Glomerular visceral epithelial cell (primary cell): ENCODE measurements around the gene ITSN1.
"Not testable (repeated sequence)": the region's sequence is repeated elsewhere in the genome, so short reads cannot be mapped to it uniquely, and the experiment has no call there.

Experiments
- DNase-seq: peaks from one replicate; pipeline ENCODE4 v3.0.0-alpha.2; 2016; ENCODE audit errors: extremely low spot score

ITSN1 gene

DNA sequence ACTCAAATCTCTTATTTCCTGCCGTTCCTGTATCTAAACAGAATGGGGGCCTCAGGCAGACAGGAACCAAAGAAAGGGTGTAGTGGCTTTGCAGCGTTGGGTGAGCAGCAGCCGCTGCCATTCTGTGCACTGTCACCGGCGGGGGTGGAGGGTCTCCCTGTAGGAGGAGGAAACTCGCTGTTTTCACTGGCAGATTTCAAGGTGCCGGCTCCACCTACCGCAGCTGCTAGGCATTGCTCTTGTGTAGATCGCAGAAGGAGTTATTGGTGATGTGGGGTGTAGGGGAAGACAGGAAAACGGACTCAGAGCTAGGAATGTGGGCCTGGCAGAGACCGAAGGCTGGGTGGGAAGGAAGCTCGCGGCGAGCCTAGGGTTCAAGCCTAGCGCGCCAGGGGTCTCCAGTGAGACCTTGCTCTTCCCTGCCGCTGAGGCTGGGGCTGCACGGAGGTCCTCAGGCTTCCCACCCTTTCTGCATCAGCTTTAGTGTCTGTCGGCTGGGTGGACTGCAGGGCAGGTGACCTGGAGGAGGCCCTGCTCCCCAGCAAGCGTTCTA, 252.5 kb downstream of the ITSN1 start:
- peak; percentile 88 for DNase-seq

DNA sequence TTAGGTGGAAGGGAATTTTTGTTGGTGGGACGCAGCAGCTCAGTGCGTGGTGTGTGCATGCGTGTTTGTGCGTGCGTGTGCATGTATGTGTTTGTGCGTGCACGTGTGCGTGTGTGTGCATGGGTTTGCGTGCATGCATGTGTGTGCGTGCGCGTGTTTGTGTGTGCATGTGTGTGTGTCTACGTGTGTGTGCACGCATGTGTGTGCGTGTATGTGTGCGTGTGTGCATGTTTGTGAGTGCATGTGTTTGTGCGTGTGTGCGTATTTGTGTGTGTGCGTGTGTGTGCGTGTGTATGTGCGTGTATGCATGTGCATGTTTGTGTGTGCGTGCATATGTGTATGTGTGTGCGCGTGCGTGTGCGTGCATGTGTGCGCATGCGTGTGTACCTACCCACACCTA, 253.1 kb downstream of the ITSN1 start:
- DNase-seq = no peak

DNA sequence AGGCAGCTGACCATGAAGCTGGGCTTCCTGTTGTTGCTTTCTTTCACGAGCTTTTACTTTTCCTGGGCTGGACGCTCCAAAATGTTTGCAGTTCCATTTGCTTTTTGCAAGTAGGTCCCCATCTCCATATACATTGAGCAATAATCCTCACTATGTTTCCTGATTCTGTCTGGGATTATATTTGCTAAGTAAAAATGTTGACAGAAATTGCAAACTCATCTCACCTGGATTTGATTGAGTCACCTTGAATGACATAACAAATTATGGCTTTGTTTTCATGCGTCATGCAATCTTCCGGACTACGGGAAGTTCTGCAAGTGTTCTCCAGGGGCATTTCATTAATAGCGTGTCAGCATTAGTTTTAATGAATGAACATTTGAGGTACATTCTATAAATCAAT, 254.4 kb downstream of the ITSN1 start:
- DNase-seq = no peak

DNA sequence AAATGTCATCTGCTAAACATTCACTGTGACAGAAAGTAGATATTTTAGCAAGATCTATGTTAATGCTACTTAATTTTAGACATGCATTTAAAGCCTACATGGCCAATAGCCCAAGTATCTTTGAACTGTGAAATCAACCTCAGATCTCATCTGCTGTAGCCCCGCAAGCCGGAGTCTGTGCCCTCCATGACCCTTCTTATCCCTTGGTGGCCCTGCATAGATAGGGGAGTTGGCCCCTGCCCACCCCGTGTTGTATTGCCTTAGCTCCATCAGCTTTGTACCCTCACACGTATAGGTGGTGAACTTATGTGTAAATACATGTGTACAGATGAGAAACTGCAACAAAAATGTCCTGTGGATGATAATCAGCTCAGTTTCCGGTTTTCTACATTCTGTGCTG, 254.8 kb downstream of the ITSN1 start:
- DNase-seq = no peak

DNA sequence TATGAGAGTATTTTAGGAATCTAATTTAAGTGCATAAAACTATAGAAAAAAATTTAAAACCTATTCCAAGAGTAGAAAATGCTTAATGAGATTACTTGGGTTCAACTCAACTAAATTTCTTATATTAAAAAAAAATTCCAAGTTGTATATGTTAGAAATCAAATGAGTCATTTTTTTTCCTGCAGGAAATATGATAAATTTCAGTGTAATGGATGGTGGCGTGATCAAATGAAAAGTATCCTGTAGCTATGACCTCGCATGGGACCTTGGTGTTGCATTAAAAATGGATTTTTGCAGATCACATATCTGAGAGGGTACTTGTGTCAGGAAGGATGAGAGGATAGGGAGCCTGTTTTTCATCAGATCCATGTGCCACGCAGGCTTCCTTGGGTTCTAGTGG, 255.4 kb downstream of the ITSN1 start:
- no peak for DNase-seq

DNA sequence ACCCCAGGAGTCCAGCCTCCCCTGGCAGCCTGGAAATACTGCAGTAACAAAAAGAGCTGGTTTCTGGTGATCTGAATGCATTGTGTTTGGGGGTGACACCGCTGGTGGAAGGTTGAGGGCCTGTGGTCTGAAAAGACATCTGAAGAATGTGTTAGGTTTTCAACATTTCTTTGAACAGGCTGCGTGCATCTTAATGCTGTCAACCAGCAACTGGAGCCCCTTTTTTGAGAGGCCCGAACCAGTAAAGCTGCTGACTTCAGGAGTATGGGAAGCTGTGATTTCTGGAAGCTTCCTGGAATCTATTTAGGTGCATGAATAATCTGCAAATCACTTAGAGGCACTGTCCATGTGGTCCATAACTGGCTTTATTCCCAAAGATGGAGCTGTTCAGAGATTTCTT, 256.3 kb downstream of the ITSN1 start:
- no peak for DNase-seq

DNA sequence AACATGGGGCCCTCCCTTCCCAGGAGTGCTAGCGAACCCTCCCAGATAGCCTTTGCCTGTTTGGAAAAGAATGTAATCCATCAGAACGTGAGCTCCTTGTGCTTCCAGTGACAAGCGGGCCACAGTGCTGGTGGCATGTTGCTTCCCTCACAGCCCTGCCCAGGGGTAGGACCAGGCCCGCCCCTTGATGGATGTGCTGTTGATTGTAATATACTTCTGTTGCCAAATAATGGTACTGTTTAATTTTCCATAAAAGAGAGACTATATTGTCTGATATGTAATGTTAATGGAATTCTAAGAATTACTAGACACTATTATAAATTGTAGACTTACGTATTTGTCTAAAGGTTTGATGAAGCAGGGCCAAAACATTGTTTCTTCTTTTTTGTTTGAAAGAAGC, 256.9 kb downstream of the ITSN1 start:
- DNase-seq = no peak

DNA sequence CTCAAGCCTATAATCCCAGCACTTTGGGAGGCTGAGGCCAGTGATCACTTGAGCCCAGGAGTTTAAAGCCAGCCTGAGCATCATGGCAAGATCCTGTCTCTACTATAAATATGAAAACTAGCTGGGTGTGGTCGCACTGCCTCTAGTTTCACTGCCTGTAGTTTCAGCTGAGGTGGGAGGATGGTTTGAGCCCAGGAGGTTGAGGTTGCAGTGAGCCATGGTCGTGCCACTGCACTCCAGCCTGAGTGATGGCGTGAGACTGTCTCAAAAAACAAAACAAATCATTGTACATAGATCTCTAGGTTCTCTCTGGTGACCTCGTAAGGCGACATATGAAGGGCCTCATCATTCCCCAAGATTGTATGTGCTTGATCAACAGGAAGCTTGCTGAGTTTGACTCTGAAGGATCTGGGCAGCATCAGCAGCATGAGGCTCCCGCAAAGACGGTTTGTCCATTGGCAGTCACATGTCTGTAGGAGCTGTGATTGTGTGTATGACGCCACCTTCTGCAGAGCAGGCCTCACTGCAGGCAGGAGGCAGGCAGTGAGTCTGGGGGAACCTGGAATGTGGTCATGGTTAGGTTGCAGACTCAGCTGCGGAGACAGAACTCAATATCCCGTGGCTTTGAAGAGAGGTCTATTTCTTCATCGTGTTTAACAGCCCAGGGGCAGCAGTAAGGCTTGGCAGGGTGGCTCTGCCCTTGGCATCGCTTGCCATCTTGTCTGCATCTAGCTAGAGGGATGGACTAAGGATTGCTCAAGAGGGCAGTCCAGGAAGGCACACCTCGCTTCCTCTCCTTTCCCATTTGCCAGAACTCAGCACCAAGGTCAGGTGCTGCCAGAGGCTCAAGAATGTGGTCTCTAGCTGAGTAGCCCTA, 259.3 kb downstream of the ITSN1 start:
- peak; percentile 37 for DNase-seq

DNA sequence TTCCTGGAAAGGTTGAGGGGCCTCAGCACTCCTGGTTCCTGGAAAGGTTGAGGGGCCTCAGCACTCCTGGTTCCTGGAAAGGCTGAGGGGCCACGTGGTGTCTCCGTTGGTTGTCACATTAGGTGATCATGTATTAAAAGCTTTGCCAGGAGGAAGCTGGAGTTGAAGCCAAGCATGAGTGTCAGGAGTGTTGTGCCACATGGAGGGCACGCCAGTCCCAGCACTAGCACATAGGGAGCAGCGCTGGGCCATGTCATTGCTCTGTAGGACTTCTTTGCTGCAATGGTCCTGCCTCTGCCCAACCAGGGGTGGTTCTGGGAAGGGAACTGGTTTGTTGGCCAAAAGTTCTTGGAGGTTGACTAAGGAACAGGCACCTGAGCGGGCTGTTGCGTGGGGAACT, 260.0 kb downstream of the ITSN1 start:
- no peak for DNase-seq

DNA sequence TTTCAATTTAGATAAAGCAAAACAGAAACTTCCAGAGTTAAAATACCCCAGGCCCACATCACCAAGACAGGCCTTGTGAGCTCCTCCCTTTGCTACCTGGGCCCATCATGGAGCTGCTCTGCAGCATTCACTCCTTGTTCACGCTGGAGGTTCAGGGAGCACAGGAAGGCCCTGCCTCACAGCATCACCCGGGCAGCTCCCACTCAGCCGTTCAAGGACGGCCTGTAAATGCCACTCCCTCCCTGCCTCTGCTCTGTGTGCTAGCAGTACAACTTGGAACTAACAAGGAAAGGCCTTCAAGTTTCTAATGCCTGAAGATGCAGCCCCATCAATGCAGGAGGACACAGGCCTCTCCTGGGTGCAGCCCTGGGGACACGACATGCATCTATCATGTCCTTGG, 261.7 kb downstream of the ITSN1 start:
- DNase-seq = no peak

DNA sequence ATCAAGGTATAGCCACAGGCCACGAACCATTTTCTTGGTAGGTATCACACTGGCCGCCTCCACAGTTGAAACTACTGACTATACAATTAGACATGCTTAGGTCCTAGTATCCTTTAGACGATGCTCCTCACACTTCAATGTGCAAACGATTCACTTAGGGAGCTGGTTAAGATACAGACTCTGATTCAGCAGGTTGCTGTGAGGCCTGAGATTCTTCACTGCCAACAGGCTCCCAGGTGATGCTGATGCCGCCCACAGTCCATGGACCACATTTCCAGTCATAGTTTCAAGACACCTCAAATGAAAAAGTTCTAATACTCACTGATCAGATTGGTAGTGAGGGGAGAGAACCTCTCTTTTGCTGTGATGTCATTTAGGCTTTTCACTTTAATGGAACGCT, 266.5 kb downstream of the ITSN1 start:
- no peak for DNase-seq

DNA sequence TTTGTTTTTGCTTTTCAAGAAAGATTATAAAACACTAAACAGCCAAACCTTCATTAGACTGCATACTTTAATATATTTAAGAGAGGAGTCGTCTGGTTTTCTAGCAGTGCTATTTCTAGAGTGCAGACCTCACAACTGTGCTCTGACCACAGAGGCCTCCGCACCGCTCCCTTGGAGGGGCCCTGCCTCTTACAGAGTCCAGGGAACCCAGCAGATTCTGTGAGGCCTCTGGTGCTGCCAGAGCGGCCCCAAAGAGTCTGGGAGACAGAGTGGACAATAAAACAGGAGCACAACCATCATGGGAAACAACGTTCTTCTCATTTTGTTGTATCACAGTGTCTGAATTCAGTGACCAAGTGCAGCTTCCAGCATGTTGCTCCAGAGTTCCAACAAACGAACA, 267.5 kb downstream of the ITSN1 start:
- DNase-seq = no peak

DNA sequence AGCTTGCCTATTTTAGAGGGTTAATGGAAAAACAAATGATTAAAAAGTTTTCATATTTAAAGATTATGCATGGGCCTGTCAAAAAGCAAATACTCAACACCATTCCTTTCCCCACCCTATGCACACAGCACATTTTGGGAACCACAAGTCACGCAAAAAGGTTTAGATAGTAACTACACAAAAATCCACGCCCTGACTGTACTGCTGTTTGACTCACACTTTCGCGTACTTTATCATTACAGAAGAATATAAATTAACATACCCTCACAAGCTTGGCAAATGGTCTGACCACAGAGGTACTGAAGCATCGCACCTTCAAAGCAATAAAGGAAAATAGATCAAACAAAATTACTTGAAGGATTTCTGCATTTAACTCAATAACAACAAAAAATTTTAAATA, 271.9 kb downstream of the ITSN1 start:
- no peak for DNase-seq

DNA sequence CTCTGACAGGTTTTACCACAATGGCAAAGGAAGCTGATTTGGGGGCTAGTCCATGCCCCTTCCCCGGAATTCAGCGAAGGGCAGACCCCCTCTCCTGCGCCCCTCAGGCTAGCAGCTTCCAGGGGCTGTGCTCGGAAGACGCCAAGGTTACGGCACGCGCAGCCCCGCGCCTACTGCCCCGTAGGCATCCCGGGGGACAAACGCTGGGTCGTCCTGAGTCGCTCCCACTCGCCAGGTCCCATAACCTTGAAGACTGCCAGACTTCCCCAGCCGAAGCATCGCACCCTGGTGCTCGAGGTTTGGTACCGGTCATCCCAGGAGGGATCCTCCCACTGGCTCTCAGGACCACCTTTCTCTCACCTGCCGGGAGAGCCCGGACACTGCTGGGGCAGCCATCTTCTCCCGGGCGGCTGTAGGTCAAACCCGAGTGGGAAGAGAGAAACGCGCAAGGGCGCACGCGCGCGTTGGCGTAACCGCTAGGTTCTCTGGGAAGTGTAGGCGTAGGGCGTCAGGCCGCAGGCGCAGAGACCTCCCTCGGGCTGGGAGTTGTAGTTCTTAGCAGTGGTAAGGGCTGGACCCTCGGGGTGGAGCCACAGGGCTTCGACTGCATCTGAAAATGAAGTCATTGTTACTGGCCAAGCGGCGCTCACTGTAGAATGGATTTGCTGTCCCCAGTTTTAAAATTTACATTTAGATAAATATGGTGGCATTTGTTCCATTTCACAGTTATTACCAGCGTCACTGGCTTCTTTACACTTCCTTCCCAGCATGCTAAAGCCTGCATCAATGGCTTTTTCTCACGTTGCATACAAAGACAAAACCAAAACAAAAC, 273.3 kb downstream of the ITSN1 start, which contains the start of gene ATP5PO:
Gene ATP5PO, minus strand, starts transcription at position 437 of the 832 bp plus-strand sequence. Its CDS starts 41 bp downstream, at position 396.
- DNase-seq = peak; percentile 97

DNA sequence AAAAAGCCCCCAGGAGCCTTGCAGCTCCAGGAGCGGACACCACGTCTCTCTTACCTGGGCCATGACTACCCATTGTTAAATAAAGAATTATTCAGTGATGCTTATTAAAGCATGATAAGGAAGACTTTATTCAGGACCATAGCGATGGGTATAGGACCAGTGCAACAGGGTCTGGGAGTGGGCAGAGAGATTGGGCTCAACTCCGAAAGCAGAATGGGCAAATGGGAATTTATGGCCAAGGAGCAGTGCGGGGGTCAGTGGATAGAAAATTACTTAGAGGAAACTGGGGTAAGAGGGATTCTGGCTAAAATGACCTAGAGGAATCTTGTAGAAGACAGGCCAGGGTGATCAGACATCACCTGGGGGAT, 273.9 kb downstream of the ITSN1 start:
- no peak for DNase-seq

DNA sequence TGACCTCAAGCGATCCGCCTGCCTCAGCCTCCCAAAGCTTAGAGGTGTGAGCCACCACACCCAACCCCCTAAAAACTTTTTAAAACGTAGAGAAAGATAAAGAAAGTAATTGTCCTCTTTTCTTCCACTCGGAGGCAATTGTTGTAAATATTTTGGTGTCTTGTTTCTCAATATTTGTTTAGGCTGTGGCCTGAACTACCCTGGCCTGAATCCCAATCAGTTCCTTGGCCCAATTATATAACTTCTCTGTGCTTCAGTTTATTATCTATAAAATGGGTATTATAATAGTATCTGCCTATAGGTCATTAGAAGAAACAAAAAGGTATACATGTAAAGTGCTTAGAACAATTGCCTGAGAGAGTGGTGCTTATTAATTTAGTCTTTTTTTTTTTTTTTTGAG, 275.1 kb downstream of the ITSN1 start:
- no peak for DNase-seq

DNA sequence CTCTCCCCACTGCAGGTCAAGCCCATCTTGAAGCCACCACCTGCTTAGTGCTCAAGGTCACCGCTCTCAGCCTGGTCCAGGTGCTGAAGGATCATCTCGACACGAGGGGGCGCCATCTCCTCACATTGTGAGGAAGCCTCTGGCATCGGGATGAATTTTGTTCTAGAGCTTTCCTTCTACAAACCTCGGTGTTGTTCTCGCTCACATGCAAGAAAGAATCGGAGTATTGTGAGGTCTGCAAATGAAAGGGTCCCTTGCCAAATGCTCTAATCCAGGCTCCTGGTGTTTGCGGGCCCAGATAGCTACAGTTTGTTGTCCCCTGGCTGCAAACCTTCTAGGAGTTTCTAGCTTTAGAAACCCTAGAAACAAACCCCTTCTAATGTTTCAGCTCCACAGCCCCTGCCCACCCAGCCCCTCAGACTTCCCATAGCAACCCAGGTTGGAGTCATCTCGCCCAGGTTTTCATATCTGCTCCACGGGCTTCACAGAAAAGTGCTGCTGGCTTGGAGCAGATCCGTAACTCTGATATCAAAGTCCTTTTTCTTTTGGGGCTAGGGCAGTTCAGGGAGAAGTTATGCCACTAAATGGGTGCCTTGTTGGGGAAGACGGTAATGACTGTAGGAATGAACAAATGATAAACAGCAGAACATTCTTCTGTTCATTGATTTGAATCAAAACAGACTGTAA, 281.9 kb downstream of the ITSN1 start:
- peak; percentile 80 for DNase-seq

DNA sequence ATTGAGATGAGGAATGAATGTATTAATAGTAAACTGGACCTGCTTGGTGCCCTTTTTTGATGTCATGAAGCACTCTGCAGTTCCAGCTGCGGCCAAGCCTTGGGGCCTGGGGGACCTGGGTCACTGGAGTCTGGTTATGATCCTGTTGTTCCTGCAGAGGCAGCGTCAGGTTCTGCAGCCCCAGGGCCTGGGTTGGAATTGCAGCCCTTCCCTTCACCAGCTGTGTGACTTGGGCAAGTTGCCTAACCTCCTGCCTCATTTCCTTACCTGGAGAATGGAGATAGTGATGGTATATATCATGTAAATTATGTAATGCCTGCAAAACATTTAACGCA, 282.4 kb downstream of the ITSN1 start:
- no peak for DNase-seq

DNA sequence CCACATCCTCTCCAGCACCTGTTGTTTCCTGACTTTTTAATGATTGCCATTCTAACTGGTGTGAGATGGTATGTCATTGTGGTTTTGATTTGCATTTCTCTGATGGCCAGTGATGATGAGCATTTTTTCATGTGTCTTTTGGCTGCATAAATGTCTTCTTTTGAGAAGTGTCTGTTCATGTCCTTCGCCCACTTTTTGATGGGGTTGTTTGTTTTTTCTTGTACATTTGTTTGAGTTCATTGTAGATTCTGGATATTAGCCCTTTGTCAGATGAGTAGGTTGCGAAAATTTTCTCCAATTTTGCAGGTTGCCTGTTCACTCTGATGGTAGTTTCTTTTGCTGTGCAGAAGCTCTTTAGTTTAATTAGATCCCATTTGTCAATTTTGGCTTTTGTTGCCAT, 283.9 kb downstream of the ITSN1 start:
- DNase-seq = not testable (repeated sequence)

DNA sequence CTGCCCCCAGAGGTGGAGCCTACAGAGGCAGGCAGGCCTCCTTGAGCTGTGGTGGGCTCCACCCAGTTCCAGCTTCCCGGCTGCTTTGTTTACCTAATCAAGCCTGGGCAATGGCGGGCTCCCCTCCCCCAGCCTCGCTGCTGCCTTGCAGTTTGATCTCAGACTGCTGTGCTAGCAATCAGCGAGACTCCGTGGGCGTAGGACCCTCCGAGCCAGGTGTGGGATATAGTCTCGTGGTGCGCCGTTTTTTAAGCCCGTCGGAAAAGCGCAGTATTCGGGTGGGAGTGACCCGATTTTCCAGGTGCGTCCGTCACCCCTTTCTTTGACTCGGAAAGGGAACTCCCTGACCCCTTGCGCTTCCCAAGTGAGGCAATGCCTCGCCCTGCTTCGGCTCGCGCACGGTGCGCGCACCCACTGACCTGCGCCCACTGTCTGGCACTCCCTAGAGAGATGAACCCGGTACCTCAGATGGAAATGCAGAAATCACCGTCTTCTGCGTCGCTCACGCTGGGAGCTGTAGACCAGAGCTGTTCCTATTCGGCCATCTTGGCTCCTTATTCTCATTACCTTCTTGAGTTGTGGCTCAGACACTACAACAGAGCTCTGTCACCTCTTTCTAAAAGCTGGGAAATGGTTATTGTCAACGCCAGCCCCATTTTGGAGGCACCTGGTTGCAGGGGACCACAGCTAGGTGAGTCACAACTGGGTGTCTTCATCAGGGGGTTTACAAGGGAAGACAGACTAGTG, 288.9 kb downstream of the ITSN1 start:
- not testable (repeated sequence) for DNase-seq

DNA sequence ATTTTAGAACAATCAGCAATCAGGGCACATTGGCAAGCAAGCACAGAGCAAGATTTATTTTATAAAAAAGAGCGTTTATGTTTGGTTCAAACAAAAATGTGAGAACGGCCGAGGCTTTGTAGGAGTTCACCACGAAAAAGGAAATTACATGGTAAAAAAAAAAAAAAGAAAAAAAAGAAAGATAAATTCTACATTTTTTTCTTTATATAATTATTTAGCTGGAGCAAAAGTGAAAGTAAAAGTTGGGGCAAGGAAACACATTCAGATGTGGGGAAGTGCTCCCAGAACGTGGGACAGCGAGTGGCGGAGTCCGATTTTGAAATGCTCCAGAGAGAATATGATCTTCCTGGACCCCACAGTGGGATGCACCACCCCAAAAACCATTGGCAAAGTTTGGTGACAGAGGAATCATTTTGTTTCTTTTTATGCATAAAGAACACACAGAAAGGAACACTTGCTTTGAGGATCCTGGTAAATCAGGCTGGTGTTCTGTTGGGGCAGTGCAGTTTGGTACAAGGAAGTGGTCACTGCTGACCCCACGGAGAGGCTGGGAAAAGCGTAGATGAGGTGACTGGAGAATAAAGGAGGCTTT, 289.6 kb downstream of the ITSN1 start:
- no peak for DNase-seq
